Stimulated activated CD4-positive, alpha-beta T cell treated with anti-CD3 and anti-CD28 coated beads, Interleukin-1b, Interleukin-23, amount 100 ng/mL, for 1 hour (primary cell): Measurements from ENCODE around the gene MKI67.

Experiments used
- DNase-seq, 2 donors: peaks; one replicate each; pipeline ENCODE4 v3.0.0-alpha.2; 2020; ENCODE audit warnings: low read depth in 2 of 2

MKI67 gene

DNA sequence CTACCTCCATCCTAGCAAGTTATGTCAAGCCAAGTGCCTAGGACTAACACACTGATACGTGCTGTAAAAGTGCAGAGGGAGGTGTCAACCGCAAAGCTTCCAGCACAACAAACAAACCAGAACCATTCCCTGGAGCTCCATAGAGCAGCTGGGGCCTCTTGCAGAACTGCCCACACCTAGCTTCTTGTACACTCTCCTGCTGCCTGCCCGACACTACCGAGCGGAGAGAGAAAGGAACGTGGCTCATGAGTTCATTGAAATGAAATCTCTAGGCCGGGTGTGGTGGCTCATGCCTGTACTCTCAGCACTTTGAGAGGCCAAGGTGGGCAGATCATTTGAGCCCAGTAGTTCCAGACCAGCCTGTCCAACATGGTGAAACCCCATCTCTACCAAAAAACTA lies 73.5 kb downstream of the MKI67 start:
- no peak for DNase-seq

DNA sequence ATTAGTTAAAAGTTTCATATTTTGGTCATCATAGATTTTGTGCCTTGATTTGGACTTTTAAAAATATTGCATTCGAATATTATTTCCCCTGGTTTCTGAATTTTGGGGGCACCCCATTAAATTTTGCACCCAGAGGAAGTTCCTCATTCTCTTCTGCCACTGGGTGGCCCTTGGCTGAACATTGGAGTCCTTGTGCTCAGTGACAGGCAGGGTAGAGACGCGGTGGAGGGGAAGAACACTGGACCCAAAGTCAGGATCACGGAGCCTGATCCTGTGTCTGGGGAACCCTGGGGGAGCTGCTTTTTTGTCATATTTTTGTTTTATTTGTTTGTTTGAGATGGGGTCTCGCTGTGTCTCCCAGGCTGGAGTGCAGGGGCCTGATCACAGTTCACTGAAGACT lies 74.7 kb downstream of the MKI67 start:
- no peak for DNase-seq

DNA sequence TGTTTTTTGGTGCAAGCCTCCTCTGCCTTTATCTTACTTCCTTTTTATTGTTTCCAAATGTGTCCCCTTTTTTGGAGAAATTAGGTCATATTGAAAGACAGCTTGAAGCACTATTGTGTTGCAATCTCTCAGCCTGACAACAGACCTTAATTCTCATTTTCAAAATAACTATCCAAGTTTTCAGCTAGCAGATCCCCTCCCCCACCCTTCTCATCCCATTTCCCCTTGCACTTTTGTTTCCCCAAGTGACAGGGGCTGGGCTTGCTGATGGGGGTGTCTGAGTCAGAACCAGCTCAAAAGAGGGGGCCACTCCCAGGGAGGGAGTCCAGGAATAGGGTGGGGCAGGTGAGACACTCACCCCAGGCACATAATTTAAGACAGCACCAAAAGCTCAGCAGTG lies 75.3 kb downstream of the MKI67 start:
- DNase-seq = no peak

DNA sequence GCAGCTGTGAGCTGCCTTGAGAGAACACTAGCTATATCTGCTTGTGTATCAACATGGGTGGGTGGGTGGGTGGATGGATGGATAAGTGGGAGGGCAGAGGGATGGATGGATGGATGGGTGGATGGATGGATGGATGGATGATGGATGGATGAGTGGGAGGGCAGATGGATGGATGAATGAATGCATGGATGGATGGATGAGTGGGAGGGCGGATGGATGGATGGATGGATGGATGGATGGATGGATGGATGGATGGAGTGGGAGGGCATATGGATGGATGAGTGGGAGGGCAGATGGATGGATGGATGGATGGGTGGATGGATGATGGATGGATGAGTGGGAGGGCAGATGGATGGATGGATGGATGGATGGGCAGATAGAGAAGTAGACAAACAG lies 76.1 kb downstream of the MKI67 start:
- DNase-seq = no peak

DNA sequence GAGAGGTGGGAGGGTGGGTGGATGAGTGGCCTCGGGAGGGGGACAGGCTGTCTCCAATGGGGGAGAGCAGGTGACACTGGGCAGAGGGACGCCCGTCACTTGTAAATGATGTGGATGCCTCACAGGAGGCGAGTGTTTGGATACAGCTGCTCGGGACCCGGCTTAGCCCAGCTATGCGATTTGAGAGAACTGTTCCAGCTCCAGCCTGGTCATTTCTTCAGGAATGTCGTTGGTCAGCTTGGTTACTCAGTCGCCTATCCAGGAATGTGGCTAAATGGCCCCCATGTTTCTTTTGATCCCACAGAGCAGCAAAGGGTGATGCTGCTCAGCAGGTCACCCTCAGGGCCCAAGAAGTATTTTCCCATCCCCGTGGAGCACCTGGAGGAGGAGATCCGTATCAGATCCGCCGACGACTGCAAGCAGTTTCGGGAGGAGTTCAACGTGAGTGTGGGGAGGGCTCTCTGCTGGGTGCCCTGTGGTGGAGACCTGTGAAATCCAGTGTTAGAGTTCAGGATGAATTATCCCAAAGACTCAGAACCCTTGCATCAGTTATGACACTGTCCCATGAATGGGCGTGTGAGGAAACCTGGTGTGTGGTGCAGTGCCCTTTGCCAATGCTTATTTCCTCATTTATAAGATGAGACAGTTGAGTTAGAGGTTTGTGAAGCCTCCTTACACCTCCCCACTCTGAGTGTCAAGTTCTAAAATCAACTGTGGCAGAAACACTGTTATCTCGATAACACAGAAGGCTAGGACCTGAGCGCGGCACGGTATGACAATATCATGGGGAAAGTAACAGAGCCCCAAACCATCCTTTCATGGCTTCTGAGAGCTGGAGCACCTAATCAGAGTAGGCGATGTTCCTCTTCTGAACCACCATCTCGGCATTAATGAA lies 76.8 kb downstream of the MKI67 start:
- no peak for DNase-seq

DNA sequence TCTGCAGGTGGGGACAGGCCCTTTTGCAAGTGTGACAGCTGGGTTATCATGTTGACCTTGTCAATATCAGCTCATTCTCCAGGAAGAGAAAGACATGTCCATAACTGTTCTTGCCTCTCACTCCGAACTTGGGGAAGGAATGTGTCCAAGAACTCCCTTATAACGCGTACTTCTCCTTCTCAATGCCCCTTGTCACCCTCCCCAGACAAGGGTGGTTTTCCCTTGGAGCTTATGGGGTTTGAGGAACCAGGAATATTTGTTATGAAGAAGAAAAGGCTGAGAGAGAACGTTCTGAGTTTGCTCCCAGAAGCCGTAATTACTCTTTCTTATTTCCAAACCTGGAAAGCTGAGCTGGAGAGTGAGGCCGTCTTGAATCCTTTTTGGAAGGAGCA lies 77.4 kb downstream of the MKI67 start:
- DNase-seq = no peak

DNA sequence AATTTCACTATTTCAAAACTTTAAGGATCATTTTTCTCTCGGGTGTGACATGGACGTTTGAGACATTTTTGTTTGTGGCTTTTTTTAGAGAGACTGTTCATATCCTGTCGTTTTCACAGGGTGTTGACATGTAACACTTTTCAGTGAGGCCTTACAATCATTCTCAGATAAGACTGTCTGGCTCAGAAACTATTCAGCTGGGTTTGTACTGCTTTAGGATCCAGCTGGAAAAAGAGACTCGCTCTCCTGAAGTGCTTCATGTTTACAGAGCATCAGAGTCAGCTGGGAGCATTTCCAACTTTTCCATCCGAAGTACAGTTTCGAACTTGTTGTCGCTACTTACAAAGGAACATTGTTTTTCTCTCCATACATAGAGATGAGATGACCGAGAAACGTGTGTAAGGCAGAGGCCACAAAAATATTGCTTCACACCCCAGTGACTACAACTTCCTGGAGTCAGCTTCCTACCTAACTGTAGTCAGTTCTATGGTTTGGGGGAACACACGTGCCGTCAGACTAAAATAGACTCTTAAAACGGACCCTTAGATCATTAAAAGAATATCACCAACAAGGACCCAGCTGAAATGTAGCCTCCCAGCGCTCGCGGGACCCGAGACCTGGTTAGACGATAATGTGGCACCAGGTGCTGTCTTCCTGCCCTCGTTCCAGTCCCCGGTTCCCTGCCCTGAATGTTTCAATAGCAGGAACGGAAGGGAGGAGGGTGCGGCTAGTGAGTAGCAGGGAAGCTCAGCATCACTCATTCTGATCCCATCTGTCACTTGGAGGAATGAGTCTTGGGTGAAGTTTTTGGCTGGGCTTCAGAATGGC lies 78.0 kb downstream of the MKI67 start:
- no peak for DNase-seq

DNA sequence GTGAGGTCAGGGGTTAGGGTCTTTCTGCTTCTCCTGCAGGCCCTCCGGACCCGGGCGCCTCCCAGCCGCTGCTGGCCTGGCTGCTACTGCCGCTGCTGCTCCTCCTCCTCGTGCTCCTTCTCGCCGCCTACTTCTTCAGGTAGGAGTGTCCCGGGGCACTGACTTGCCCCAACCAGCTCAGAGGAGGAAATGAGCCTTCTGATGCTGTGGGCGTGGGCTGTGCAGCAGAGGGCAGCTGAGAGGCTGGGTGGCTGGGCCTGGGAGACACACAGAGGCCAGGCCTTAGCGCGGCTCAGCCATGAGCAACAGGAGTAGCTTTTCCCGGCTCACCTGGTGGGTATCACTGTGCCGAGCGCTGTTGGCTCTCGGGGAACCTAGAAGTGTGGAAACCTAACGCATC lies 78.9 kb downstream of the MKI67 start:
- DNase-seq = peak; percentile 45 to 60

DNA sequence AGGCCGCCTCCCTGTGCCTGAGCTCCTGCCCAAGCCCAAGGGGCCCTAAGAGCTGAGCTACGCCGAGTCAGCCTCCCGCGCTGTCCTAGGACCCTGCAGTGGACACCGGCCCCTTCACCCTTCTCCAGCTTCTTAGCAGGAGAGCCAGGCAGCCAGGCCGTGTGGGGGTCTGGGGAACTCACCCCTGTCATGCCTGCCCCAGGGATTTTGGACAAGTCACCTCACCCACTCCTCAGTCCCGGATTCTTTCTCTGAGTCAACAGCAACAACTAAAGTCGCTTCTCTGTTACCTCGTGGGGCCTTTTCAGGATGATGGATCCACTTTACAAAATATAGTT lies 79.3 kb downstream of the MKI67 start:
- no peak for DNase-seq
